ENCODE data around the gene GNA14.
"Not testable (repeated sequence)": the region's sequence is repeated elsewhere in the genome, so short reads cannot be mapped to it uniquely, and the experiment has no call there.

Gene GNA14

DNA sequence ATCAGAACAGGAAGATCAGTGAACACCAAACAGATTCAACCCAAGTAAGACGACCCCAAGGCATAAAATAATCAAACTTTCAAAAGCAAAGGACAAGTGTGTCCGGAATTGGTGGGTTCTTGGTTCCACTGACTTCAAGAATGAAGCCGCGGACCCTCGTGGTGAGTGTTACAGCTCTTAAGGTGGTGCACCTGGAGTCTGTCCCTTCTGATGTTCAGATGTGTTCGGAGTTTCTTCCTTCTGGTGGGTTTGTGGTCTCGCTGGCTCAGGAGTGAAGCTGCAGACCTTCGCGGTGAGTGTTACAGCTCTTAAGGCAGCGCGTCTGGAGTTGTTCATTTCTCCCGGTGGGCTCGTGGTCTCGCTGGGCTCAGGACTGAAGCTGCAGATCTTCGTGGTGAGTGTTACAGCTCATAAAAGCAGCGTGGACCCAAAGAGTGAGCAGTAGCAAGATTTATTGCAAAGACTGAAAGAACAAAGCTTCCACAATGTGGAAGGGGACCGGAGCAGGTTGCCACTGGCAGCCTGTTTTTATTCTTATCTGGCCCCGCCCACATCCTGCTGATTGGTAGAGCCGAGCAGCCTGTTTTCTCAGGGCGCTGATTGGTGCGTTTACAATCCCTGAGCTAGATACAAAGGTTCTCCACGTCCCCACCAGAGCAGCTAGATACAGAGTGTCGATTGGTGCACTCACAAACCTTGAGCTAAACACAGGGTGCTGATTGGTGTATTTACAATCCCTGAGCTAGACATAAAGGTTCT lies 158.5 kb downstream of the GNA14 start:
- DNase-seq (ENCODE audit: low read depth): not testable (repeated sequence)

DNA sequence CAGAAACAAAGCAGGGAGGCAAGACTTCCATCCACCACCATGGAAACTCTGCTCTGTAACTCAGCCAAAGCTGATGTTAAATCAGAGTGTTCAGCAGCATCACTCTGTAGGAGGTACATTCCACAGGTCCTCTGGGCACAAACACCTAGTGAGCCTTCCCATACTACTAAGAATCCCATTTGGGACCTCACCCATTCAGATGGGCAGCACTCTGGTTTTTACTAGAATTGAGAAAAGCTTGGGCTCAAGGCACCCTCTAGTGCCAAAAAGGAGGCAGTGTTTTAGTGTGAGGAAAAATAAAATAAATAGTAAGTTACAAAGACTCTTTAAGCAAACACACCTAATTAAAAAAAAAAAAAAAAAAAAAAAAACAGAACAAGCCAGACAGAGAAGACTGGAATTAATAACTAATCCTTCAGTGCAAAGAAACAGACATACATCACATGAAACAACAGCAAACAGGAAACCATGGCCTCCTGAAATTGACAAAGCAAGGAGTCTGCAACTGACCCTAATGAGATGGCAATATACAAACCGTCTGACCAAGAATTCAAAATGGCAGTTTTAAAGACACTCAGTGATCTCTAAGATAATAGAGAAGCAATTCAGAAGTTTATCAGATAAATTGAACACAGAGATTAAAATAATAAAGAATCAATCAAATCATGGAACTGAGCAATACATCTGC lies 159.5 kb downstream of the GNA14 start:
- DNase-seq (ENCODE audit: low read depth): peak; percentile 12

DNA sequence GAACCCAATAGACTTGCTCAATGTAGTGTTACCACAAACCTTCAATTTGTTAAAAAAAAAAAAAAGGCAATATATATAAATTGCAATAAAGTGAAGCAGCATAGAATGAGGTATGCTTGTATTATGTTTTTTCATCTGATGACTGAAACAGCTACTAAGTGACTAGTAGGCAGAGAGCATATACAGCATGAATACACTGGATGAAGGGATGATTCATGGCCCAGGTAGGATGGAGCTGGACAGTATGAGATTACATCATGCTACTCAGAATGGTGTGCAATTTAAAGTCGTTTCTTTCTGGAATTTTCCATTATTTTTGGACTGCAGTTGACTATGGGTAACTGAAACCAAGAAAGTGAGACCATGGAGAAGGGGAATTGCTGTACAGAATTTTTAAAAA lies 161.2 kb downstream of the GNA14 start:
- no peak for DNase-seq (ENCODE audit: low read depth)

DNA sequence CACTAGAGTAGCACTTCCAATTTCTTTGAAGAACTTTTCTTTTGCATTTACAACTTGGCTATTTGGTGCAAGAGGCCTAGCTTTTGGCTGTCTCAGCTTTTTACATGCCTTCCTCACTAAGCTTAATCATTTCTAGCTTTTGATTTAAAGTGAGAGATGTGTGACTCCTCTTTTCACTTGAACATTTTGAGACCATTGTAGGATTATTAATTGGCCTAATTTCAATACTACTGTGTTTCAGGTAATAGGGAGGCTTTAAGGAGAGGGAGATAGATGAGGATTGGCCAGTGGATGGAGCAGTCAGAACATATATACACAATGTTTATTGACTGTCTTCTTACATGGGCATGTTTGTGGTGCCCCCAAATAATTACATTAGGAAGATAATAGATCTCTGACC lies 161.7 kb downstream of the GNA14 start:
- DNase-seq (ENCODE audit: low read depth): no peak

DNA sequence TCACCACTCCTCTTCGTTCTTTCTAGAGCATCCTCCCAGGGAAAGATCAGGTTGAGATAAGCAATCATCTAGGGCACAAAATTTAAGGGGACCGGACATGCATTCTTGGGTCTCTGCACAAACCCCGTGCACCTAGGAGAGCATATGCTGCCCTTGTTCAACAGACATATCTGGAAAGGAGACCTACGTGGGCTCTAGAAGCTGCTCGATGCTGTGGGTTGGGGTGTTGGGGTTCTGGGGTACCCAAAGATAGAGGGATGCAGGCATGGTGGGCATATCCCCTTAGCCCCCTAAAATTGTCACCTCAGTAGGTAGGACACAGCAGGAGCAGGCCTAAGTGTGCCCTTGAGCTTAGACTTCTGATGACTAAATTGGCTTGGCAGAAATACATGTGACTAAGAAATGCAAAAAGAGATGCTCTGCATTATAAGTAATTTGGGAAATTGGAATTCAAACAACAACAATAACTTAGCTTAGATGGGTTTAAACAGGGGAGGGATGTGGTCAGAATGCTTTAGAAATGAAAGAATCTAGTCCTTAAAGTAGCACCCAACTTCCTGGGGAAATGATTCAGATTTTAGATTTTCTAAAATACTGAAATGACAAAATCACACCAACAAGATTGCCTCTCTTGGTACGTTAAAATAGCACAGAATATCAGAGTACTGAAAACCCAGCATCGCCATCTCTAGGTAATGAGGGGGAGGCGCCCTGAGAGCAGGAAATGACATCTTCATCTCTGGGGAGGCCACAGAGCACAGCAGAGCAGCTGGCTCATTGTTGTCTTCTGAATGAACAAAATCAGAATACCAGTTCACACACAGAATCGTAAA lies 172.3 kb downstream of the GNA14 start:
- peak; percentile 30 for DNase-seq (ENCODE audit: low read depth)

DNA sequence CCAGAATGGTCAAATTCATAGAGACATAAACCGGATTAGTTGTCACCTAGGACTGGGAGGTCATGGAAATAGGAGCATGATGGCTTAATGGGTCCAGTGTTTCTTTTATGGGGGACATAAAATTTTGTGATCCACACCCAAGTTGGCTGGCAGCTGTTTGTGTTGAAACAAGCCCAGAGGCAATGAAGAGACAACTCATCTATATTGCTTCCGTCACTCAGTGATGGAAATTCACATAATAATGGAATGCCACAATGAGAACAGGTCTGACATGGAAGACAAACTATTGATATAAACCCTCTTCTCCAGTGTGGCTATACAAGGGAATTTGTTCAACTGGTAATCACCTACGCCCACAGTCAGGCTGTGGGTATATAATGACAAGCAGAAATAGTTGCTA lies 173.2 kb downstream of the GNA14 start:
- DNase-seq (ENCODE audit: low read depth): no peak

DNA sequence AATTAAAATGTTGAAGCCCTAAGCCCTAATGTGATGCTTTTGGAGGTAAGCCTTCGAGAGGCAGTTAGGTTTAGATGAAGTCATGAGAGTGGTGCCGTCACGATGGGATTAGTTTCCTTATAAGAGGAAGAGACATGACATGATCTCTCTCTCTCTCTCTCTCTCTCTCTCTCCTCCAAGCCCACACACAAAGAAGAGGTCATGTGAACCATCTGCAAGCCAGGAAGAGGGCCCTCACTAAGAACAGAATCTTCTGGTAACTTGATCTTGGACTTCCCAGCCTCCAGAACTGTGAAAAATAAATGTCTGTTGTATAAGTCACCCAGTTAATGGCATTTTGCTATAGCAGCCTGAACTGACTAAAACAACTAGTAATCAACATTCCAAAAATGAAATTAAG lies 175.5 kb downstream of the GNA14 start:
- no peak for DNase-seq (ENCODE audit: low read depth)

DNA sequence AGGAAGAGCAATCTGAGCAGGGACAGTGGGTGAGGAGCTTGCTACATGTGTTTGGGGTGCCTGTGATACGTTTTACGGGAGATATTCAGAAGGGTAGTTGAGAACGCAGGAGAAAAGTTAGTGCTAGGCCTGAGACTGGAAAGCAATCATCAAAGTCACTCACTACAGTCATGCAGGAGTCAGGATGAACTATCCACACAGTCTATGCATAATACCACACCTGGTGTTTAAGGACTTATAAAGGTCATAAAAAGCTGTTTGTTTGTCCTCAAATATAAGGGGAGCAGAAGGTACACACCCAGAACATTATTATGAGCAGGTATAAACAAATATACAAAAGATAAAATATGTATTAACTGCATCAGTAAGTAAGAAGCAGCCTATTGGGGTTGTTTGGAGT lies 176.6 kb downstream of the GNA14 start:
- DNase-seq (ENCODE audit: low read depth): no peak

DNA sequence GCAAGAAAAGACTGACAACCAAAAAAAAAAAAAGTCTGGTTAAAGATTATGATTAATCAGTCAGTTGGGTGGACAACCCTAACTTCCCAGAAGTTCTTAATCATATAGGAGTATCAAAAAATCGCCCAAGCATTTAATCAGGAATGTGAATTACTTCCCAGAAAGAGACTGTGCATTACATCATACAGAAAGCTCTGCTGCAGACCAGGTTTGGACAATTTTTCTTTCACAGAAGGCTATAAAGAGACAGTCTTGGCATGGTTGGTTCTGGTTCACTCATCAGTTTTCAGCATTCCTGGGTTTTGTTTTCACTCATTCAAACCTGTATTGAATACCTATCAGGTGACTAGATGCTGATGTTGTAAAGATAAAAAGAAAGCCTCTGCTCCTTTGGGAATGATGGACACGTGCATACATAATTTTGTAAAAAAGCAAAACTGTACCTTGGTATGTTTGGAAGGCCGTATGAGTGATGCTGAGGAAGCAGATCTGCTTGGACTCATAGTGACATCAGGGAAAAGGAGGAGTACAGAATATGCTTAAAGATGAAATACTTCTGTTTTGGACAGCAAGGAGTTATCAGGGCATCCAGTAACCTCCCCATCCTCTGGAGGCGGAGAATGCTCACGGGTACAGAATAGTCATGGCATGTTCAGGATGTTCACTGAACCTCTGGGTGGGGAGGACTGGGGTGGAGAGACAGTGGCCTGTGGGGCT lies 178.4 kb downstream of the GNA14 start:
- DNase-seq (ENCODE audit: low read depth): no peak

DNA sequence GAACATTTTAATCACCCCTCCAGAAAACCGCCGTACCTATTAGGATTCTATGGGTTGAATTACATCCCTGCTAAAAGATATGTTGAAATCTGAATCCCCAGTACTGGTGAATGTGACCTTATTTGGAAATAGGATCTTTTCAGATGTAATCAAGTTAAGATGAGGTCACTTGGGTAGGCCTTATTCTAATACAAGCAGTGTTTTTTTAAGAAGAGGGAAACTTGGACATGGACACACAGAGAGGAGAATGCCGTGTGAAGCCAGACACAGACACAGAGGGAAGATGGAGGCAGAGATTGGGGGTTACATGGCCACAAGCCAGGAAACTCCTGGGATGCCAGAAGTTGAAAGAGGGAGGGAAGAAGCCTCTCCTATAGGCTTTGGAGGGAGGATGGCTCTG lies 183.5 kb downstream of the GNA14 start:
- DNase-seq (ENCODE audit: low read depth): peak; percentile 11

DNA sequence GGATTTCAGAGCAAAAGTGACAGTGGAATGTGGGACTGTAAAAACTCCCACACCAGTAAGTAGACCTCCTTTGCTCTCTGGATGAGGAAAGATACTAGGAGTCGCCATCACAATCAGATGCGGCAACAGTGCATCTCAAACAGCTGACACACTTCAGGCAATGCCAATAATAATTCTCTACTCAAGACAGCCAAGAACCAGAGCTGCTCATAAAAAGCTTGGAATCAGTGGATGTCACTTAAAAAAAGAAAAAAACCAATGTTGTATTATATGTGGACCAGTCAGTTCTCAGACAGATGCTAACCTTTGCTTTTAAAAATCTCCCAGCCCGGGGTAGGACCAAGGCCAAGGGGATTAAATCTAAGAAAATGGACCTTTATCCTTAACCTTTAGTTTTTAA lies 185.0 kb downstream of the GNA14 start:
- DNase-seq (ENCODE audit: low read depth): no peak

DNA sequence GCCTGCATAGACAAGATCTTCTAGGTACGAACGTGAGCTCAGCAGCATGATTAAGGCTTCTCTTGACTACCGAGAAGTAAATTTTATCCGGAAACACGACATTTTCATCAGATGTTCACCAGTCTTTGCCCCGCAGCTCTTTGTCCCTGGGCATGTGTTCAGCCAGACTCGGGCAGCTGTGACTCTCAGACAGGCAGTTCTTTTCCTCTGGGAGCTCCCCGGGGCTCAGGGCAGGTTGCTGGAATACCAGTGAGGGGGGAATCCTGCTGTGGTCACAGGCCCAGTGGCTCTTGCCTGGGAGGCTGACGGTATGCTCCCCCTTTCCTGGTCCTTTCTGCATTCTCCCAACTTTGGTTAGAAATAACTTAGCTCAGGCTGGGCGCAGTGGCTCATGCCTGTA lies 186.1 kb downstream of the GNA14 start:
- DNase-seq (ENCODE audit: low read depth): no peak

DNA sequence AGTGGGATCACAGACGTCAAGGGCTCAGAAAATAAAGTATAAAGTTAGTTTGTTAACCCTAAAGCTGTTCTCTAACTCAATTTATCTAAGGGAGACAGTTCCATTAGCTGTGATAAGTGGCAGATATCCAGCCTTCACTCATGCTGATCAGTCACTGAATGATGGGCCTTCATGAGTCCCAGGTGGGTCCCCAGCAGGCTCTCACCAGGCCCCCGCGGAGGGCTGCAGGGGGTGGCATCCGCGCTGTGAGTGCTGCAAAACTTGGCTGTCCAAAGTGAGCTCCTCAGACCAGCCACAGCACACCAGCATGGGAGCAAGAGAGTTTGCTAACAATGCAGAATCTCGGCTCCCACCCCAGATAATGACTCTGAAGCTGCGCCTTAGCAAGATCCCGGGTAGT lies 187.2 kb downstream of the GNA14 start:
- DNase-seq (ENCODE audit: low read depth): no peak

DNA sequence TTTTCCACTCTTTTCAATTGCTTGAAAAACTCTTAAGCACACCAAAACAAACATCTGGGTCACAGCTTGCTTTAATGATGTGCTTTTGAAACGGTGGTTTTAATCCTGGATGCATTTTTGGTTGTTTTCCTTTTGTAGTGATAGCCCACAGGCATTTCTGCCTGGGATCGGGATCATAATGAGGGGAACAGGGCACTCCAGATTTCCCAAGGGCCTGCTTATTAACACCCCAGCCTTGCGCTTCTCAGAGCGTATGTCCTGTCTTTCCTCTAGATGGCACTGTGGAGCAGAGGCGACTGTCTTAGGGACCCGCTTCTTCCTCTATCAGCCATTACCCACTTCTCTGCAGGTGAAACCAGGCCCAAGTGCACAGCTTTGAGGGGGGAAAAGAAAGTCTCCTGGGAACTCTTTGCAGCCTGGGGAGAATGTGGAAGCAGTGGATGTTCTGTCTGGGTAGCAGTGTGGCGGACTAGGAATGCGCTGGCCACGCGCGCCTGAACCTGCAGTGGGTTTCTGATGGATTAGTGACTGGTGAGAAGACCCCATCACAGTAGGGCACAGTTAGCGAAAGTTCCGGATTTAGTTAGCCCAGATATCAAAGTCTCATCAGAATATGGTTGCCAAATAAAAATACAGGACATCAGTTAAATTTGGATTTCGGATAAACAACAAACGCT lies 190.1 kb downstream of the GNA14 start:
- DNase-seq (ENCODE audit: low read depth): peak; percentile 87

DNA sequence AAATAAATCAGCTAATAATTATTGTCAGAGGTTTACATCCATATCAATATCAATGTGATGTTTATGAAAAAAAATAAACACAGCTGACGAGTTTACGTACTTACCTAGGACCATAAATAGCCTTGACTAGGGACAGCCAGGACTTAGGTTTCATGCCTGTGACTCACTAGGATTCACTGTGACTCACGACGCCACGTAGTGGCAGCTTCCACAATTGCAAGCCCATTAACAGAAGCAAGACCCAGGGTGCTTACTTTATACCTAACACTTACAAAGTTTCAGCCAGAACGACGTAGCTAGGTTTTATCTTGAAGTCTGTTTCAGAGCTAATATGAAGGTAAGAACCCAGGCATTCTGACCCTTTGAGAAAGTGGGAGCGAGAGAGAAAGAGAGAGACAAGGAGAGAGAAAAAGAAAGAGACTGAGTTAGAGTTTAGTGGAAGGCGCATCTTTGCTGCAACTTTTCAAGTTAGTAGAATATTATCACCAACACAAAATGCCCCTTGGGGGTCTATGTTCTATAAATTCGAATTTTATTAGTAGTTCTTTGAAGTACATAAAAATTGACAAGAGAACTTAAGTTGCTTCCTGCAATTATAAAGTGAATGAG lies 191.2 kb downstream of the GNA14 start:
- peak; percentile 81 for DNase-seq (ENCODE audit: low read depth)

DNA sequence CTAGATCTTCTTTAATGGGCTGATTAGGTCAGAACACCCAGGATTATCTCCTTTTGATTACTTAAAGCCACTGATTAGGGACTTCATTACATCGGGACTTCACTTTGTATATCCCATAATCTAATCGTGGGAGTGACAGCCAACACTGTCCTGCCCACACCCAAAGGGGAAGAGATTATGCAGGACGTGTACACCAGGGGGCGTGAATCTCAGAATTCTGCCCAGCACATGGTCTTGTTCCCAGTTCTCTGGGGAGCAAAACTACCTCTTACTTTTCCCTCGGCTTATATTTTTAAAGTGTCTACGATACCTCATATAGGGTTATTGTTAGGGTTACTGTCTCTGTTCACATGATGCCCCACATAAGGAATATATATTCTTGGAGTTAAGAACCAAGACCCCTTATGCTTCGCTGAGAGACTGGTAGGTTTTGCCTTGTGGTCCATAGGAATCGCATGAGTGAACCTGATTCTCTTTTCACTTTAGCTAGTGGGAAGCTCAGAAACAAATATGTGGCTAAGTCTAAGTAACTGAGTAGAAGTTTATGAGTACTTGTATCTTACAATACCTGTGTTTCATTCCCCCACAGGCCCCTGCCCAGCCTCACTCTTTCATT lies 192.7 kb downstream of the GNA14 start:
- DNase-seq (ENCODE audit: low read depth): no peak

DNA sequence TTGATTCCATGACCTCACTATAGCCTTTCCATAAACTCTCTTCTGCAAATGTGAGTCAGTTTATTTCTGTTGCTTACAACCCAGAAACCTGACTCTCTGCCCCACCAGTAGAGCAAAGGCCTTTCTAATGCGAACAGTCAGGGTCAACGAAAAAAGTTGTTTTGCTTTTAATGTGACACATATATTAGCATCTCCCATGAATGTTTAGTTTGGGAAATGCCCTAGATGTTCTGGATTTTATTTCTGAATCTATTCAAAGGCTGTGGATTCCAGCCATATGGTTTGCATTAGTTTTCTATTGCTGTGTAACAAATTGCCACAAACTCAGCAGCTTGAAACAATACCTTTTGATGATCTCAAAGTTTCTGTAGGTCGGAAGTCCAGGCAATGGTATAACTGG lies 193.5 kb downstream of the GNA14 start:
- DNase-seq (ENCODE audit: low read depth): peak; percentile 91

DNA sequence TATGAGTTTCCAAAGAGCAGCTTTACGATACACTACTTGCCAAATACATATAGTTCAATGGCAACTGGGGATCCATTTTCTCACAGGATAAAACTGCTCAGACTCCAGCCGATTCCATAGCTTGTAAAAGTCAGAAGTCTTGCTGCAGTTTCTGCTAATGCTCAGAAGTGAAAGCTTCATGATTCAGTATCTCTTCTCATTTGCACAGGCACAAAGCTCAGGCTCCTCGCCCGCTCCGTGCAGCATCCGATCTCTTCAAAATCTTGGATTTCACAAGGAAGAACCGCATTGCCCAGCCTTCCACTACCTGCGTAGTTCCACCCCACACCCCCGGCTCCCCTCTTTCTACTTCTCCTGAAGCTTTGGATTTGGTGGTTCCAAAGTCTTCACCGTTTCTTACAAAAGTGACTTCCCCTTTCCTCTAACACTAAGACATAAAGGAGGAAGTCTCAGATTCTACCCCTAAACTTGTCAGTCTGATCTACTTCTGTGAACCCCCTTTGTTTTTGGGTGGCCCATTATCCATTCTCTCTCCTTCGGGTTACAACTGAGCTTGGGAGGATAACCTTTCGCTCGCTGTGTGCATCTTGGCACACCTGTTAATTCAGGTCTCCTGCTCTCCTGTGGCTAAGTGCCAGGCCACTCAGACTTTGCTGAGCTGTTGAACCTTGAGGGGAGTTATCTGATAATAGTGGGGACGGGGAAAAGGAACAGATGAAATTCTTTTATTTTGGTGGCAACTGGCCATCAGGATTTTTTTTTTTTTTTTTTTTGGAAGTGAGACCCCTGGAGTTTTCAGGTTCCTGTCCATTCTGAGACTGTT lies 194.1 kb downstream of the GNA14 start:
- no peak for DNase-seq (ENCODE audit: low read depth)

DNA sequence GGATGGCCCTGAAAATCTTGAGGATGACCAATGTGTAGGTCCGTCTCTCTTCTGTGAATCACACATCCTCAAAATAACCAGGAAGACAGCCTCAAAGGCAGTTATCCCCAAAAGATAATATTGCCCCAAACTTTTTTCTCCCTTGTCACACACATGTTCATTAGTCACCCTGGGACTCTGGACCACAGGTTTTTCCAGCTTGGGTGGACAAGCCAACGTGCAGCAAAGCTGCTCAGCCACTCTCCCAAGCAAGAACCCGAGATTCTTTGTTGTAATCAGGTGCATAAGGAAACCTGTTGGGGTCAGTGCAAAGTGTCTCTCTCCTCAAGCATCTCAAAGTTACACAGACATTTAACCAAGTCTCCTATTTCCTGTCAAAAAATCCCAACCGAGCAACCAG lies 196.6 kb downstream of the GNA14 start:
- DNase-seq (ENCODE audit: low read depth): no peak

DNA sequence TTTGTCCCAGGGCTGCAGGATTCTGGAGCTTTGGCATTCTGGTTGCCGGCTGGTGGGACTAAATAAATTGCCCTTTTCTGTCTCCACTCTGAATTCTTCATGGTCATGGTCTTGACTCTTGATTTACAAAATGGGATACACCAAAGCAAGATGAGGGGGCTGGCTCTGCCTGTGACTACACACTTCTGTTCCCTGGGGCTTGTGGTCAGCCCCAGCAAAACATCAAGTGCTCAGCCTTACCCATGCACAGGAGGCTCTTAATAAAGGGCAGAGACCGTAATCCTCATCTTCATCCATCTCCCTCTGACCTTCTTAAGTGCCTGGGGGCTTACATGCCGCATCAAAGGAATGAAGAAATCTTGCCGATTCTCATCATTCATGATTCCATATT lies 198.0 kb downstream of the GNA14 start:
- no peak for DNase-seq (ENCODE audit: low read depth)
